IMR-90 (cell line): ENCODE data around the gene ZAP70.

ENCODE experiments used
- BHLHE40 ChIP-seq: fragments of 150-350 bp; IDR thresholded peaks from 2 replicates; pipeline ENCODE4 v1.6.1; 2016; ENCODE audit warnings: mild to moderate bottlenecking, low read depth, low read length
- NFE2L2 ChIP-seq: fragments of 150-350 bp; IDR thresholded peaks from 2 replicates; pipeline ENCODE4 v1.6.1; 2016; ENCODE audit warnings: low read depth, mild to moderate bottlenecking, low read length
- POLR2A ChIP-seq: IDR thresholded peaks from 2 replicates; pipeline ENCODE4 v1.6.1; 2012; ENCODE audit warnings: mild to moderate bottlenecking, low read depth, low read length
- RAD21 ChIP-seq: IDR thresholded peaks from 2 replicates; pipeline ENCODE4 v1.6.1; 2012; ENCODE audit warnings: low read length, improper control_type of control experiment
- RCOR1 ChIP-seq: IDR thresholded peaks from 2 replicates; pipeline ENCODE4 v1.6.1; 2012; ENCODE audit warnings: mild to moderate bottlenecking, low read length, improper control_type of control experiment; ENCODE audit not compliant: insufficient replicate concordance
- RFX5 ChIP-seq: IDR thresholded peaks from 2 replicates; pipeline ENCODE4 v1.8.0; 2012; ENCODE audit warnings: low read depth, mild to moderate bottlenecking, low read length, moderate library complexity
- SMC3 ChIP-seq: fragments of 150-350 bp; IDR thresholded peaks from 2 replicates; pipeline ENCODE4 v1.6.1; 2016; ENCODE audit warnings: low read depth, mild to moderate bottlenecking, antibody characterized with exemption, low read length, moderate library complexity
- USF2 ChIP-seq: fragments of 150-350 bp; IDR thresholded peaks from 2 replicates; pipeline ENCODE4 v1.6.1; 2017; ENCODE audit warnings: mild to moderate bottlenecking, antibody characterized with exemption, low read length, low read depth
- TF ChIP-seq, protein P1 (sequence below): conservative IDR thresholded peaks from 2 replicates; pipeline ENCODE4 v1.5.1; 2012; ENCODE audit warnings: mild to moderate bottlenecking, low read depth, low read length, improper control_type of control experiment
- TF ChIP-seq, protein P2 (sequence below): fragments of 150-350 bp; IDR thresholded peaks from 2 replicates; pipeline ENCODE4 v1.6.1; 2016; ENCODE audit warnings: low read depth, mild to moderate bottlenecking, low read length, moderate library complexity, borderline replicate concordance

- TF ChIP-seq BHLHE40 (no peak), RAD21 (no peak), USF2 (no peak), RFX5 (no peak), RCOR1 (no peak), POLR2A (no peak), NFE2L2 (no peak), SMC3 (no peak)
- TF ChIP-seq, protein P1, sequence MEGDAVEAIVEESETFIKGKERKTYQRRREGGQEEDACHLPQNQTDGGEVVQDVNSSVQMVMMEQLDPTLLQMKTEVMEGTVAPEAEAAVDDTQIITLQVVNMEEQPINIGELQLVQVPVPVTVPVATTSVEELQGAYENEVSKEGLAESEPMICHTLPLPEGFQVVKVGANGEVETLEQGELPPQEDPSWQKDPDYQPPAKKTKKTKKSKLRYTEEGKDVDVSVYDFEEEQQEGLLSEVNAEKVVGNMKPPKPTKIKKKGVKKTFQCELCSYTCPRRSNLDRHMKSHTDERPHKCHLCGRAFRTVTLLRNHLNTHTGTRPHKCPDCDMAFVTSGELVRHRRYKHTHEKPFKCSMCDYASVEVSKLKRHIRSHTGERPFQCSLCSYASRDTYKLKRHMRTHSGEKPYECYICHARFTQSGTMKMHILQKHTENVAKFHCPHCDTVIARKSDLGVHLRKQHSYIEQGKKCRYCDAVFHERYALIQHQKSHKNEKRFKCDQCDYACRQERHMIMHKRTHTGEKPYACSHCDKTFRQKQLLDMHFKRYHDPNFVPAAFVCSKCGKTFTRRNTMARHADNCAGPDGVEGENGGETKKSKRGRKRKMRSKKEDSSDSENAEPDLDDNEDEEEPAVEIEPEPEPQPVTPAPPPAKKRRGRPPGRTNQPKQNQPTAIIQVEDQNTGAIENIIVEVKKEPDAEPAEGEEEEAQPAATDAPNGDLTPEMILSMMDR: no peak
- TF ChIP-seq, protein P2, sequence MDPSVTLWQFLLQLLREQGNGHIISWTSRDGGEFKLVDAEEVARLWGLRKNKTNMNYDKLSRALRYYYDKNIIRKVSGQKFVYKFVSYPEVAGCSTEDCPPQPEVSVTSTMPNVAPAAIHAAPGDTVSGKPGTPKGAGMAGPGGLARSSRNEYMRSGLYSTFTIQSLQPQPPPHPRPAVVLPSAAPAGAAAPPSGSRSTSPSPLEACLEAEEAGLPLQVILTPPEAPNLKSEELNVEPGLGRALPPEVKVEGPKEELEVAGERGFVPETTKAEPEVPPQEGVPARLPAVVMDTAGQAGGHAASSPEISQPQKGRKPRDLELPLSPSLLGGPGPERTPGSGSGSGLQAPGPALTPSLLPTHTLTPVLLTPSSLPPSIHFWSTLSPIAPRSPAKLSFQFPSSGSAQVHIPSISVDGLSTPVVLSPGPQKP: no peak
Observed at GRCh38 chr2:97736608-97737330, 23.4 kb downstream of the ZAP70 start.
